22Rv1 (cell line): ENCODE results near the gene FGF6.

Experiments
- ZFX ChIP-seq: fragments of 450-650 bp; IDR thresholded peaks from 2 replicates; pipeline ENCODE4 v1.6.1; 2017; ENCODE audit warnings: antibody characterized with exemption, borderline replicate concordance
- TF ChIP-seq, protein P1 (sequence below): fragments of 450-650 bp; IDR thresholded peaks from 2 replicates; pipeline ENCODE4 v1.5.1; 2017; ENCODE audit warnings: mild to moderate bottlenecking

DNA sequence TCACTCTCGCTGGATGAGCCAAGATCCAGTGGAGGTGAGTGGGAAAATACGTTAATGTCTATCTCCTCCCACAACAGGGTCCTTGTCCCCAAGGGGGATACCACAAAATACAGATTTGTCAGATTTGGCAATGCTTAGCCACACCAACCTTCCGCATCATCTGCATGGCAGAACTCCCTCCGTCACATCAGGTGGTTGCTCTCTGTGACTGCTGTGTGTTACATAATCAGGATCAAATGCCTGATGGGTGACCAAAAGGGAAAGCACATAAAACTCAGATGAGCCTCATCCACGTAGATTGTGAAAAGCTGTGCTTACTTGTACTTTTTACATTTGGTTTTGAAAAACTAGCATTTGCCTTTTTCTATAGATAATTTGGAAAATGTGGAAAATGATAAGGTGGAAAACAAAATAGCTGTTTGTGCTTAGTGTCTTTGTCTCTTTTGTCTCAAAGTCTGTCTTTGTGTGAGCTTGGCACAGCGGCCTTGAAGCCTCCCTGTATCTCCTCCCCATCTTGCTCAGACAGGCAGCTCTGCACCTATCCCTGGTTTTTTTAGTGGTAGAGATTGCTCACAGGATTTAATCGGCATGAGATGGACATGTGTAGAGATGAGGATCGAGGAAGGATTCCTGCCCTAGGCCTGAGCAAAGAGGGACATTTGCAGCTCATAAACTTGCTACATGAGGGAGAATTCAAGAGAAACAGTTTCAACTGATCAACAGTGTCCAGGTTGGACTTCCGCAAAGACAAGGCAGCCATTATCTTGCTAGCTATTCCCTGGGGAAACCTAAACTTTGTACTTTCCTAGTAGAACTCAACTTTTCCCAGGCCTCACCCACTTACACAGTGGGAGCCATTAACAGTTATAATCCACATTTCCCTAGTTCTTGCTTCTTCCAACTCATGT is 3.6 kb upstream of the FGF6 start:
- TF ChIP-seq, protein P1, sequence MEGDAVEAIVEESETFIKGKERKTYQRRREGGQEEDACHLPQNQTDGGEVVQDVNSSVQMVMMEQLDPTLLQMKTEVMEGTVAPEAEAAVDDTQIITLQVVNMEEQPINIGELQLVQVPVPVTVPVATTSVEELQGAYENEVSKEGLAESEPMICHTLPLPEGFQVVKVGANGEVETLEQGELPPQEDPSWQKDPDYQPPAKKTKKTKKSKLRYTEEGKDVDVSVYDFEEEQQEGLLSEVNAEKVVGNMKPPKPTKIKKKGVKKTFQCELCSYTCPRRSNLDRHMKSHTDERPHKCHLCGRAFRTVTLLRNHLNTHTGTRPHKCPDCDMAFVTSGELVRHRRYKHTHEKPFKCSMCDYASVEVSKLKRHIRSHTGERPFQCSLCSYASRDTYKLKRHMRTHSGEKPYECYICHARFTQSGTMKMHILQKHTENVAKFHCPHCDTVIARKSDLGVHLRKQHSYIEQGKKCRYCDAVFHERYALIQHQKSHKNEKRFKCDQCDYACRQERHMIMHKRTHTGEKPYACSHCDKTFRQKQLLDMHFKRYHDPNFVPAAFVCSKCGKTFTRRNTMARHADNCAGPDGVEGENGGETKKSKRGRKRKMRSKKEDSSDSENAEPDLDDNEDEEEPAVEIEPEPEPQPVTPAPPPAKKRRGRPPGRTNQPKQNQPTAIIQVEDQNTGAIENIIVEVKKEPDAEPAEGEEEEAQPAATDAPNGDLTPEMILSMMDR: no peak
- no peak for TF ChIP-seq ZFX
